Measurements from ENCODE around the gene CFAP20DC. TPM values are rescaled to one million over a fixed set of nuclear protein-coding genes. Genes with fewer than 3 reads are reported as not detected.
A peak's percentile ranks its signal among the peaks of the same experiment; 100 is the strongest.
"Not testable (repeated sequence)": the region's sequence is repeated elsewhere in the genome, so short reads cannot be mapped to it uniquely, and the experiment has no call there.

CFAP20DC gene
- total RNA-seq, 3 donors from 2014 or later (not counting 1 experiment from before 2014, with no cell fraction given), result 0.09 to 0.20 (median 0.18) TPM

- Histone ChIP-seq H3K27me3 (ENCODE audit: control insufficient read depth, insufficient read depth, low read length) (no peaks in the 10 kb centered on the region), H3K4me1 (ENCODE audit: control insufficient read depth, insufficient read depth, low read length) (peaks cover 16% of the 10 kb centered on the region), H3K36me3 (ENCODE audit: control insufficient read depth, insufficient read depth, low read length) (no peaks in the 10 kb centered on the region), H3K9me3 (ENCODE audit: control insufficient read depth, insufficient read depth, low read length) (no peaks in the 10 kb centered on the region), H3K27ac (ENCODE audit: low read length) (no peak overlapping the region), H3K4me3 (ENCODE audit: low read length) (no peak overlapping the region)
- Mint-ChIP-seq H3K27ac (peak overlapping the region in 1 of 2 donors; percentile 48), H3K4me1 (peaks cover 36 to 44% of the 10 kb centered on the region in 2 donors), H3K9me3 (peaks cover 2% of the 10 kb centered on the region in 2 donors), H3K27me3 (ENCODE audit: low read depth in 2 of 2) (no peaks in the 10 kb centered on the region), H3K36me3 (no peaks in the 10 kb centered on the region), H3K4me3 (no peak overlapping the region)
- 100% methylated on average over 3 of the region's 4 CpGs for WGBS (ENCODE audit: insufficient coverage)
- DNase-seq, result no peak
- intact Hi-C loops (cut with micrococcal nuclease), result no loop called here
- ATAC-seq, result no peak
- TF ChIP-seq, protein P1, sequence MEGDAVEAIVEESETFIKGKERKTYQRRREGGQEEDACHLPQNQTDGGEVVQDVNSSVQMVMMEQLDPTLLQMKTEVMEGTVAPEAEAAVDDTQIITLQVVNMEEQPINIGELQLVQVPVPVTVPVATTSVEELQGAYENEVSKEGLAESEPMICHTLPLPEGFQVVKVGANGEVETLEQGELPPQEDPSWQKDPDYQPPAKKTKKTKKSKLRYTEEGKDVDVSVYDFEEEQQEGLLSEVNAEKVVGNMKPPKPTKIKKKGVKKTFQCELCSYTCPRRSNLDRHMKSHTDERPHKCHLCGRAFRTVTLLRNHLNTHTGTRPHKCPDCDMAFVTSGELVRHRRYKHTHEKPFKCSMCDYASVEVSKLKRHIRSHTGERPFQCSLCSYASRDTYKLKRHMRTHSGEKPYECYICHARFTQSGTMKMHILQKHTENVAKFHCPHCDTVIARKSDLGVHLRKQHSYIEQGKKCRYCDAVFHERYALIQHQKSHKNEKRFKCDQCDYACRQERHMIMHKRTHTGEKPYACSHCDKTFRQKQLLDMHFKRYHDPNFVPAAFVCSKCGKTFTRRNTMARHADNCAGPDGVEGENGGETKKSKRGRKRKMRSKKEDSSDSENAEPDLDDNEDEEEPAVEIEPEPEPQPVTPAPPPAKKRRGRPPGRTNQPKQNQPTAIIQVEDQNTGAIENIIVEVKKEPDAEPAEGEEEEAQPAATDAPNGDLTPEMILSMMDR (IDR thresholded peaks at IDR 0.05), result no peak
Measured at GRCh38 chr3:58897646-58898045, 152.2 kb downstream of the CFAP20DC start.

- intact Hi-C loops (cut with micrococcal nuclease), result not testable (repeated sequence)
Measured at GRCh38 chr3:58895678-58896077, 154.1 kb downstream of the CFAP20DC start.

GRCh38 chr3:58892526-58892925 lies 157.3 kb downstream of the CFAP20DC start:
- not testable (repeated sequence) for H3K27me3 Mint-ChIP-seq (ENCODE audit: low read depth in 2 of 2)

More at GRCh38 chr3:58895678-58896077, 154.1 kb downstream of the CFAP20DC start:
- peaks cover 16% of the 10 kb centered on the region for H3K4me1 ChIP-seq (ENCODE audit: control insufficient read depth, insufficient read depth, low read length)
- not testable (repeated sequence) for H3K27me3 ChIP-seq (ENCODE audit: control insufficient read depth, insufficient read depth, low read length); H3K4me3 Mint-ChIP-seq; H3K36me3 ChIP-seq (ENCODE audit: control insufficient read depth, insufficient read depth, low read length); H3K9me3 Mint-ChIP-seq; H3K4me3 ChIP-seq (ENCODE audit: low read length); H3K27me3 Mint-ChIP-seq (ENCODE audit: low read depth in 2 of 2); H3K27ac Mint-ChIP-seq; H3K9me3 ChIP-seq (ENCODE audit: control insufficient read depth, insufficient read depth, low read length); H3K27ac ChIP-seq (ENCODE audit: low read length); H3K36me3 Mint-ChIP-seq; ATAC-seq; DNase-seq
- peaks cover 36 to 44% of the 10 kb centered on the region in 2 donors for H3K4me1 Mint-ChIP-seq
- WGBS (ENCODE audit: insufficient coverage), result 95% methylated on average over 5 of the region's 5 CpGs

DNA sequence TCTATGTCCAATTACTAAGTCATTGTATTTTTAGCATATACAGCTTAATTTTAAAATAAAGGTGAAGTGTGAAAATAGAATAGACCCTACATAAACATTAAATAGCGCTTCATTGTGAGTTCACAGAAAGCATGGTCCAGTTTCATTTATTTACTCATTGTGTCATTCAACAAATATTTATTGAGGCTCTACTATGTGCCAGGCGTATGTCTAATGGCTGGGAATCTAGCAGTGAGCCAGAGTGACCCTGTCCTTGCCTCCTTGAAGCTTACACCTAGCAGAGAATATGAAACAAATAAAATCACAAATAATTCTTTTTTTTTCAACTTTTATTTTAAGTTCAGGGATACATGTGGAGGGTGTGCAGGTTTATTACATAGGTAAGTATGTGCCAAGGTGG lies 161.7 kb downstream of the CFAP20DC start:
- Histone ChIP-seq H3K9me3 (ENCODE audit: control insufficient read depth, insufficient read depth, low read length) (no peaks in the 10 kb centered on the region), H3K4me3 (ENCODE audit: low read length) (no peak overlapping the region), H3K36me3 (ENCODE audit: control insufficient read depth, insufficient read depth, low read length) (no peaks in the 10 kb centered on the region), H3K27me3 (ENCODE audit: control insufficient read depth, insufficient read depth, low read length) (no peaks in the 10 kb centered on the region), H3K27ac (ENCODE audit: low read length) (no peak overlapping the region), H3K4me1 (ENCODE audit: control insufficient read depth, insufficient read depth, low read length) (no peaks in the 10 kb centered on the region)
- WGBS (ENCODE audit: insufficient coverage), result 100% methylated on average over 2 of the region's 2 CpGs
- no peak for DNase-seq
- no peaks in the 10 kb centered on the region for H3K36me3 Mint-ChIP-seq
- H3K4me1 Mint-ChIP-seq, result no peaks in the 10 kb centered on the region
- no peak for ATAC-seq
- no peaks in the 10 kb centered on the region for H3K9me3 Mint-ChIP-seq
- H3K27me3 Mint-ChIP-seq (ENCODE audit: low read depth in 2 of 2), result no peaks in the 10 kb centered on the region
- H3K27ac Mint-ChIP-seq, result no peak overlapping the region
- intact Hi-C loops (cut with micrococcal nuclease), result no loop called here
- H3K4me3 Mint-ChIP-seq, result no peak overlapping the region
- TF ChIP-seq, protein P1 (IDR thresholded peaks at IDR 0.05), result no peak

More at GRCh38 chr3:58892526-58892925, 157.3 kb downstream of the CFAP20DC start:
- H3K9me3 ChIP-seq (ENCODE audit: control insufficient read depth, insufficient read depth, low read length); H3K4me3 Mint-ChIP-seq; H3K36me3 Mint-ChIP-seq; H3K27ac ChIP-seq (ENCODE audit: low read length); intact Hi-C loops (cut with micrococcal nuclease); H3K9me3 Mint-ChIP-seq; H3K36me3 ChIP-seq (ENCODE audit: control insufficient read depth, insufficient read depth, low read length); H3K27me3 ChIP-seq (ENCODE audit: control insufficient read depth, insufficient read depth, low read length); H3K27ac Mint-ChIP-seq; ATAC-seq; H3K4me1 ChIP-seq (ENCODE audit: control insufficient read depth, insufficient read depth, low read length); DNase-seq; H3K4me3 ChIP-seq (ENCODE audit: low read length): not testable (repeated sequence)
- H3K4me1 Mint-ChIP-seq, result peaks cover 7 to 12% of the 10 kb centered on the region in 2 donors
- WGBS (ENCODE audit: insufficient coverage), result no CpG with 5 or more reads among the region's 2 CpGs
